BE2C (cell line): Measurements from ENCODE around the gene ZBTB9.
A peak's percentile ranks its signal among the peaks of the same experiment; 100 is the strongest.

Experiments
- DNase-seq: peaks from one replicate; pipeline ENCODE4 v3.0.0-alpha.2; 2020
- H3K27me3 ChIP-seq: fragments of 250-450 bp; sonication (Bioruptor Pico); 2 replicates; pipeline ENCODE4 v1.5.1; 2020; ENCODE audit warnings: mild to moderate bottlenecking
- H3K36me3 ChIP-seq: fragments of 250-450 bp; sonication (Bioruptor Pico); 2 replicates; pipeline ENCODE4 v1.5.1; 2020; ENCODE audit warnings: mild to moderate bottlenecking
- H3K4me1 ChIP-seq: fragments of 250-450 bp; sonication (Bioruptor Pico); 2 replicates; pipeline ENCODE4 v1.5.1; 2020
- H3K4me3 ChIP-seq: 2 replicates; pipeline ENCODE4 v1.5.1; 2011; ENCODE audit warnings: low read depth, low read length
- H3K9me3 ChIP-seq: fragments of 250-450 bp; sonication (Bioruptor Pico); 2 replicates; pipeline ENCODE4 v1.5.1; 2020
- CTCF ChIP-seq: IDR thresholded peaks from 2 replicates; pipeline ENCODE4 v1.5.1; 2012; ENCODE audit warnings: mild to moderate bottlenecking, low read depth, low read length

Gene ZBTB9

GRCh38 chr6:33488339-33488738 lies 34.0 kb downstream of the ZBTB9 start:
- DNase-seq = no peak
- TF ChIP-seq CTCF = no peak
- Histone ChIP-seq H3K36me3 (no peaks in the 10 kb centered on the region), H3K4me1 (no peaks in the 10 kb centered on the region), H3K27me3 (no peaks in the 10 kb centered on the region), H3K9me3 (no peaks in the 10 kb centered on the region), H3K4me3 (no peak overlapping the region)

- H3K9me3 ChIP-seq = no peaks in the 10 kb centered on the region
- no peak overlapping the region for H3K4me3 ChIP-seq
- TF ChIP-seq CTCF = no peak
- H3K36me3 ChIP-seq = no peaks in the 10 kb centered on the region
- no peak for DNase-seq
- H3K27me3 ChIP-seq = no peaks in the 10 kb centered on the region
- H3K4me1 ChIP-seq = no peaks in the 10 kb centered on the region
These were observed 35.8 kb downstream of the ZBTB9 start for GRCh38 chr6:33490198-33490597.

DNA sequence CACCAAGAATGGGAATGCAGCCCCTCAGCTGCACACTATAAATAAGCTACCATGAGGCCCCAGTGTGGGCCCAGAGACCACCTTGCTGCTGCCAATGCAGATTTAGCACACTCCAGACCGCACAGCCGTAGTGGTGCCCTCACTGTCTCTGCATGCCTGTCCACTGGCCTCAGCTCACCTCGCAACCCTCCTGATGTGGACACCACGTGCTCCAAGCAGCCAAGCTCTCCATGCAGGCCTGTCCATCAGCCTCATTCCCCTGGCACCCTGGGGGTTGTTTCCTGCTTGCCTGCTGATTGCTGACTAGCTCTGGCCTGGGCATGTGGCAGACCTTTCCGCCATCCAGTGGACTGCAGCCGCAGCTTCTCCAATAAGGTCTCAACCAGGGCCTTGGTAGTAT lies 36.2 kb downstream of the ZBTB9 start:
- no peak for DNase-seq
- H3K36me3 ChIP-seq = no peaks in the 10 kb centered on the region
- H3K27me3 ChIP-seq = no peaks in the 10 kb centered on the region
- no peaks in the 10 kb centered on the region for H3K9me3 ChIP-seq
- no peak for TF ChIP-seq CTCF
- H3K4me3 ChIP-seq = no peak overlapping the region
- no peaks in the 10 kb centered on the region for H3K4me1 ChIP-seq

- Histone ChIP-seq H3K36me3 (no peaks in the 10 kb centered on the region), H3K4me1 (no peaks in the 10 kb centered on the region), H3K4me3 (no peak overlapping the region), H3K9me3 (no peaks in the 10 kb centered on the region), H3K27me3 (0 out of 2 replicates have a peak, but pooled peaks cover 4% of the 10 kb centered on the region)
- no peak for DNase-seq
- TF ChIP-seq CTCF = peak; percentile 35
These were observed 37.7 kb downstream of the ZBTB9 start for GRCh38 chr6:33492093-33492492.

DNA sequence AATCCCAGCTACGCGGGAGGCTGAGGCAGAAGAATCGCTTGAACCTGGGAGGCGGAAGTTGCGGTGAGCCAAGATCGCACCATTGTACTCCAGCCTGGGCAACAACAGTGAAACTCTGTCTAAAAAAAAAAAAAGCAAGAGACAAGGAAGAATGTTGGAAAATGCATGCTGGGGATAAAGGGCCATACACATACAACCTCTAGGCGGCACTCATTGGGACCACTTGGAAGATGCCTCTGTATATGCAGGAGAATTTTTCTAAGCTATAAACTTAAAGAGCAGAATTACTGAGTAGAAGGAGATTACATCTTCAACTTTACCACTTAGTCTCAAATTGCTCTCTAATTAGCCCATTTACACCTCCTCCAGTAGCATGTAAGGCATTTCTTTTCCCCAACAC lies 42.8 kb downstream of the ZBTB9 start:
- H3K36me3 ChIP-seq = no peaks in the 10 kb centered on the region
- no peak for DNase-seq
- H3K4me3 ChIP-seq = no peak overlapping the region
- 0 out of 2 replicates have a peak, but pooled peaks cover 4% of the 10 kb centered on the region for H3K27me3 ChIP-seq
- no peaks in the 10 kb centered on the region for H3K4me1 ChIP-seq
- 0 out of 2 replicates have a peak, but pooled peaks cover under 1% of the 10 kb centered on the region for H3K9me3 ChIP-seq
- no peak for TF ChIP-seq CTCF

DNA sequence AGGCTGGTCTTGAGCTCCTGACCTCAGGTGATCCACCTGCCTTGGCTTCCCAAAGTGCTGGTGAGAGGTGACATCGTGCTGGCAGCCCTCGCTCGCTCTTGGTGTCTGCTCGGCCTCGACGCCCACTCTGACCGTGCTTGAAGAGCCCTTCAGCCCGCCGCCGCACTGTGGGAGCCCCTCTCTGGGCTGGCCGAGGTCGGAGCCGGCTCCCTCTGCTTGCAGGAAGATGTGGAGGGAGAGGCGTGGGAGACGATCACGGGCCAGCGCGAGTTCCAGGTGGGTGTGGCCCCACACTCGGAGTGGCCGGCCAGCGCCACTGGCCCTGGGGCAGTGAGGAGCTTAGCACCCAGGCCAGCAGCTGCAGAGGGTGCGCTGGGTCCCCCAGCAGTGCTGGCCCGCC lies 48.1 kb downstream of the ZBTB9 start:
- no peak for TF ChIP-seq CTCF
- no peaks in the 10 kb centered on the region for H3K4me1 ChIP-seq
- H3K9me3 ChIP-seq = peaks cover 3% of the 10 kb centered on the region; the same call in 1 of the 2 replicates
- no peaks in the 10 kb centered on the region for H3K36me3 ChIP-seq
- no peak overlapping the region for H3K4me3 ChIP-seq
- no peak for DNase-seq
- H3K27me3 ChIP-seq = no peaks in the 10 kb centered on the region
